SK-N-SH treated with all-trans-retinoic acid at 6 μM for 48 hours (cell line): ENCODE results near the gene SCIMP.
"Not testable (repeated sequence)": the region's sequence is repeated elsewhere in the genome, so short reads cannot be mapped to it uniquely, and the experiment has no call there.

Source experiments
- ATAC-seq: fragments of 200-7000 bp; cut with Tn5 transposase; 3 replicates; pipeline ENCODE4 v1.9.1; 2020; ENCODE audit warnings: mild to moderate bottlenecking, moderate library complexity
- ARNTL ChIP-seq: fragments of 450-650 bp; formaldehyde crosslinking; IDR thresholded peaks from 2 replicates; pipeline ENCODE4 v1.5.0; 2020; ENCODE audit warnings: low read depth, mild to moderate bottlenecking, moderate library complexity, borderline replicate concordance
- CREB5 ChIP-seq: fragments of 250-450 bp; sonication (Bioruptor Pico); IDR thresholded peaks from 2 replicates; pipeline ENCODE4 v1.5.1; 2020; ENCODE audit warnings: low read depth, mild to moderate bottlenecking, moderate library complexity
- CSDC2 ChIP-seq: fragments of 250-450 bp; sonication (Bioruptor Pico); IDR thresholded peaks from 2 replicates; pipeline ENCODE4 v1.5.0; 2020; ENCODE audit warnings: mild to moderate bottlenecking, moderate library complexity
- ESRRG ChIP-seq: fragments of 250-450 bp; sonication (Bioruptor Pico); IDR thresholded peaks from 2 replicates; pipeline ENCODE4 v1.6.1; 2021; ENCODE audit warnings: mild to moderate bottlenecking
- GLIS3 ChIP-seq: fragments of 250-450 bp; sonication (Bioruptor Pico); IDR thresholded peaks from 2 replicates; pipeline ENCODE4 v1.5.0; 2020; ENCODE audit warnings: mild to moderate bottlenecking, moderate library complexity
- OSR1 ChIP-seq: fragments of 250-450 bp; sonication (Bioruptor Pico); IDR thresholded peaks from 2 replicates; pipeline ENCODE4 v1.8.0; 2022; ENCODE audit warnings: moderate library complexity, mild to moderate bottlenecking, inconsistent platforms
- POU6F1 ChIP-seq: fragments of 250-450 bp; sonication (Bioruptor Pico); IDR thresholded peaks from 2 replicates; pipeline ENCODE4 v1.8.0; 2021; ENCODE audit warnings: low read depth, mild to moderate bottlenecking, moderate library complexity, borderline replicate concordance
- PPARA ChIP-seq: fragments of 250-450 bp; sonication (Bioruptor Pico); IDR thresholded peaks from 2 replicates; pipeline ENCODE4 v1.5.0; 2020; ENCODE audit warnings: mild to moderate bottlenecking, borderline replicate concordance
- RARB ChIP-seq: fragments of 250-450 bp; sonication (Bioruptor Pico); IDR thresholded peaks from 2 replicates; pipeline ENCODE4 v1.8.0; 2021; ENCODE audit warnings: mild to moderate bottlenecking, moderate library complexity
- SNAI2 ChIP-seq: fragments of 250-450 bp; sonication (Bioruptor Pico); IDR thresholded peaks from 2 replicates; pipeline ENCODE4 v1.5.0; 2020; ENCODE audit warnings: mild to moderate bottlenecking, moderate library complexity
- TCF4 ChIP-seq: fragments of 250-450 bp; sonication (Bioruptor Pico); IDR thresholded peaks from 2 replicates; pipeline ENCODE4 v1.8.0; 2021; ENCODE audit warnings: mild to moderate bottlenecking, moderate library complexity, borderline replicate concordance
- TOX ChIP-seq: fragments of 250-450 bp; sonication (Bioruptor Pico); IDR thresholded peaks from 2 replicates; pipeline ENCODE4 v1.8.0; 2021; ENCODE audit warnings: mild to moderate bottlenecking, moderate library complexity, borderline replicate concordance
- TSHZ2 ChIP-seq: fragments of 250-450 bp; sonication (Bioruptor Pico); IDR thresholded peaks from 2 replicates; pipeline ENCODE4 v1.5.0; 2020; ENCODE audit warnings: mild to moderate bottlenecking, moderate library complexity
- ZC3H10 ChIP-seq: fragments of 250-450 bp; sonication (Bioruptor Pico); IDR thresholded peaks from 2 replicates; pipeline ENCODE4 v1.5.1; 2021; ENCODE audit warnings: mild to moderate bottlenecking, moderate library complexity
- ZFP3 ChIP-seq: fragments of 250-450 bp; sonication (Bioruptor Pico); IDR thresholded peaks from 2 replicates; pipeline ENCODE4 v1.5.0; 2020; ENCODE audit warnings: mild to moderate bottlenecking, moderate library complexity
- ZFP30 ChIP-seq: fragments of 450-650 bp; formaldehyde crosslinking; IDR thresholded peaks from 2 replicates; pipeline ENCODE4 v1.5.0; 2022; ENCODE audit warnings: mild to moderate bottlenecking, moderate library complexity
- ZNF565 ChIP-seq: fragments of 450-650 bp; formaldehyde crosslinking; conservative IDR thresholded peaks from 2 replicates; pipeline ENCODE4 v1.5.0; 2020; ENCODE audit warnings: low read depth, mild to moderate bottlenecking, moderate library complexity
- ZNF70 ChIP-seq: fragments of 450-650 bp; formaldehyde crosslinking; IDR thresholded peaks from 2 replicates; pipeline ENCODE4 v1.5.0; 2020; ENCODE audit warnings: mild to moderate bottlenecking, moderate library complexity
- ZNF8 ChIP-seq: fragments of 450-650 bp; formaldehyde crosslinking; IDR thresholded peaks from 2 replicates; pipeline ENCODE4 v1.5.0; 2020; ENCODE audit warnings: mild to moderate bottlenecking, moderate library complexity
- TF ChIP-seq, protein P1 (sequence below): fragments of 250-450 bp; sonication (Bioruptor Pico); IDR thresholded peaks from 2 replicates; pipeline ENCODE4 v1.8.0; 2020; ENCODE audit warnings: mild to moderate bottlenecking, moderate library complexity, borderline replicate concordance

SCIMP gene

DNA sequence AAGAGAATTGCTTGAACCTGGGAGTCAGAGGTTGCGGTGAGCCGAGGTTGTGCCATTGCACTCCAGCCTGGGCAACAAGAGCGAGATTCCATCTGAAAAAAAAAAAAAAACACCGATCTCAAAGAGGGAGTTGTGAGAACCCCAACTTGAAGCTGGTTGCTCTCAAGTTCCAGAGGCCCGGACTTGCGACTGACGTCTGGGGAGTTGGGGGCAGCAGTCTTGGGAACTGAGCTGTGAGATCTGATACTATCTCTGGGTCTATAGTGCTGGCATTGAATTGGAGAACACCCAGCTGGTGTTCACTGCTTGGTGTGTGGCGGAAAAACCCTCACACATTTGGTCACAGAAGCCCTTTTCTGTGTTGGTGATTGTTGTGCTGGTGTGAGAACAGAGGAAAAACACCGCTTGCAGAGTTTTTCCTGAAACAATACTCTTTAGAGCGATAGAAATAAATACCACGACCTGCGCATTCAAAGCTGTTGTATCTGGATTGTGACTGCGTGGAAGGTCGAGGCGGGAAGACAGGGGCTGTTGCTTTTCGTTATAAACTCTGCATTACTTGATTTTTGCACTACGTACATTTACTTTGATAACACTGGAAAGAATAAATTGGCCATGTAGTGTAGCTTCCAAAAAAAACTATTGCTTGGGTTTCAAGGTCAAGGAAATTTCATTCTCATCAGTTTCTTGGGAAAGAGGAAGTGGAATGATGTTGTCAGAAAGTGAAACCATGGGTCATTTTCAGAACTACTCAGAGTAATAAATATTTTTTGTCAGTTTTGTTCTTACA is 8.8 kb downstream of the SCIMP start:
- ATAC-seq = no peak
- TF ChIP-seq TCF4 = no peak
- TF ChIP-seq ZNF565 (CRISPR knock-in tag) = no peak
- no peak for TF ChIP-seq RARB (CRISPR knock-in tag)
- TF ChIP-seq ZFP3 (CRISPR knock-in tag) = no peak
- TF ChIP-seq OSR1 (CRISPR knock-in tag) = no peak
- TF ChIP-seq, all 23 proteins: peak for 0

DNA sequence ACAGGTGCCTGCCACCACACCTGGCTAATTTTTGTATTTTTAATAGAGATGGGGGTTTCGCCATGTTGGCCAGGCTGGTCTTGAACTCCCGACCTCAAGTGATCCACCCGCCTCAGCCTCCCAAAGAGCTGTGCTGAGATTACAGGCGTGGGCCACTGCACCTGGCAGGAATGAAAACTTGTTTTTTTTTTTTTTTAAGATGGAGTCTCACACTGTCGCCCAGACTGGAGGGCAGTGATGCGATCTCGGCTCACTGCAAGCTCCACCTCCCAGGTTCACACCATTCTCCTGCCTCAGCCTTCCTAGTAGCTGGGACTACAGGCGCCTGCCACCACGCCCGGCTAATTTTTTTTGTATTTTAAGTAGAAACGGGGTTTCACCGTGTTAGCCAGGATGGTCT is 12.7 kb downstream of the SCIMP start:
- not testable (repeated sequence) for ATAC-seq

DNA sequence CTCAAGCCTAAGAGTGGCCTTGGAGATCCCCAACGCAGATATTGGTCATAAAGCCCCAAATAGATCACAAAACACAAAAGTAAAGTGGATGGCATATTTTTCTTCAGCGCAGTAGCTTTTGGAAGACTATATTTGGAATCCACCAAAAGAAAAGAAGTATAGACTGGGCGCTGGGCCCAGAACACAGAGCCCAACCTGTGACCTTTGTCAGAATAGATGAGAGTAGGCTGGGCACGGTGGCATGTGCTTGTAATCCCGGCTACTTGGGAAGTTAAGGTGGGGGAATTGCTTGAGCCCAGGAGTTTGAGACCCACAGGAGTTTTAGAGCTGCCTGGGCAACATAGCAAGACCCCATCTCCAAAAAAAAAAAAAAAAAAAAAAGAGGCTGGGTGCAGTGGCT is 14.6 kb downstream of the SCIMP start:
- ATAC-seq = no peak
- TF ChIP-seq ESRRG (CRISPR knock-in tag) (no peak), CSDC2 (no peak), ARNTL (no peak), CREB5 (no peak), OSR1 (CRISPR knock-in tag) (no peak), TOX (CRISPR knock-in tag) (no peak), TSHZ2 (CRISPR knock-in tag) (no peak), POU6F1 (no peak)
- TF ChIP-seq, protein P1, sequence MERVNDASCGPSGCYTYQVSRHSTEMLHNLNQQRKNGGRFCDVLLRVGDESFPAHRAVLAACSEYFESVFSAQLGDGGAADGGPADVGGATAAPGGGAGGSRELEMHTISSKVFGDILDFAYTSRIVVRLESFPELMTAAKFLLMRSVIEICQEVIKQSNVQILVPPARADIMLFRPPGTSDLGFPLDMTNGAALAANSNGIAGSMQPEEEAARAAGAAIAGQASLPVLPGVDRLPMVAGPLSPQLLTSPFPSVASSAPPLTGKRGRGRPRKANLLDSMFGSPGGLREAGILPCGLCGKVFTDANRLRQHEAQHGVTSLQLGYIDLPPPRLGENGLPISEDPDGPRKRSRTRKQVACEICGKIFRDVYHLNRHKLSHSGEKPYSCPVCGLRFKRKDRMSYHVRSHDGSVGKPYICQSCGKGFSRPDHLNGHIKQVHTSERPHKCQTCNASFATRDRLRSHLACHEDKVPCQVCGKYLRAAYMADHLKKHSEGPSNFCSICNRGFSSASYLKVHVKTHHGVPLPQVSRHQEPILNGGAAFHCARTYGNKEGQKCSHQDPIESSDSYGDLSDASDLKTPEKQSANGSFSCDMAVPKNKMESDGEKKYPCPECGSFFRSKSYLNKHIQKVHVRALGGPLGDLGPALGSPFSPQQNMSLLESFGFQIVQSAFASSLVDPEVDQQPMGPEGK (CRISPR knock-in tag) = no peak

GRCh38 chr17:5219536-5219935 is 15.1 kb downstream of the SCIMP start:
- TF ChIP-seq SNAI2 (CRISPR knock-in tag) (no peak), GLIS3 (CRISPR knock-in tag) (no peak), CSDC2 (no peak), TSHZ2 (CRISPR knock-in tag) (no peak), ZNF70 (no peak), ZNF8 (CRISPR knock-in tag) (no peak), ZFP30 (CRISPR knock-in tag) (no peak), ZNF565 (CRISPR knock-in tag) (no peak), RARB (CRISPR knock-in tag) (no peak), TCF4 (no peak), PPARA (CRISPR knock-in tag) (no peak), OSR1 (CRISPR knock-in tag) (no peak), ESRRG (CRISPR knock-in tag) (no peak), CREB5 (no peak), TOX (CRISPR knock-in tag) (no peak), ZC3H10 (no peak)
- TF ChIP-seq, protein P1 (CRISPR knock-in tag) = no peak
- no peak for ATAC-seq

DNA sequence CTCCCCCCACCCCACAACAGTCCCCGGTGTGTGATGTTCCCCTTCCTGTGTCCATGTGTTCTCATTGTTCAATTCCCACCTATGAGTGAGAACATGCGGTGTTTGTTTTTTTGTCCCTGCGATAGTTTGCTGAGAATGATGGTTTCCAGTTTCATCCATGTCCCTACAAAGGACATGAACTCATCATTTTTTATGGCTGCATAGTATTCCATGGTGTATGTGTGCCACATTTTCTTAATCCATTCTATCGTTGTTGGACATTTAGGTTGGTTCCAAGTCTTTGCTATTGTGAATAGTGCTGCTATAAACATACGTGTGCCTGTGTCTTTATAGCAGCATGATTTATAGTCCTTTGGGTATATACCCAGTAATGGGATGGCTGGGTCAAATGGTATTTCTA is 17.1 kb downstream of the SCIMP start:
- not testable (repeated sequence) for ATAC-seq
